GM12878 (cell line): Measurements from ENCODE around the gene FSTL4. TPM values are rescaled to one million over a fixed set of nuclear protein-coding genes. Genes with fewer than 3 reads are reported as not detected.

Experiments
- BCL3 ChIP-seq: IDR thresholded peaks from 2 replicates; pipeline ENCODE4 v1.6.1; 2011; ENCODE audit warnings: borderline replicate concordance, low read depth, mild to moderate bottlenecking, moderate library complexity, low read length; ENCODE audit not compliant: insufficient read depth, poor library complexity, severe bottlenecking
- KDM1A ChIP-seq: fragments of 200-600 bp; sonication (generic); IDR thresholded peaks from 2 replicates; pipeline ENCODE4 v1.6.1; 2016; ENCODE audit warnings: borderline replicate concordance
- NFYB ChIP-seq: IDR thresholded peaks from 2 replicates; pipeline ENCODE4 v1.6.1; 2011; ENCODE audit warnings: low read depth, mild to moderate bottlenecking, low read length, improper control_type of control experiment, moderate library complexity; ENCODE audit not compliant: insufficient read depth
- SKIL ChIP-seq: fragments of 450-650 bp; IDR thresholded peaks from 2 replicates; pipeline ENCODE4 v1.6.1; 2017; ENCODE audit warnings: mild to moderate bottlenecking, low read depth, inconsistent platforms; ENCODE audit not compliant: poor library complexity, severe bottlenecking
- ZBED1 ChIP-seq: IDR thresholded peaks from 2 replicates; pipeline ENCODE4 v1.6.1; 2016; ENCODE audit warnings: borderline replicate concordance
- polyA plus RNA-seq, 11 experiments: library from polyadenylated mRNA; depleted of rRNA in 4 of 11; unstranded in 6 of 11; stranded (reverse) in 5 of 11; fragments of >200 nt; fragmentation: Nextera tagmentation in 4 of 11; fragmentation: Illumina TruSeq in 1 of 11; extraction: Ambion mirVana in 4 of 11; extraction: Trizol in 1 of 11; gene quantifications; 1 replicate in 1 of 11; 2 replicates in 10 of 11; pipeline versions ENCODE4 v1.2.1 to v1.2.3, GENCODE V29; 2011 to 2016; ENCODE audit warnings: inconsistent platforms in 2 of 11, missing spikeins in 2 of 11, low read depth in 1 of 11
- total RNA-seq, 4 experiments: library from RNA; depleted of rRNA in 3 of 4; stranded (reverse); fragments of >200 nt in 3 of 4; fragmentation: Illumina TruSeq in 1 of 4; extraction: Trizol in 1 of 4; gene quantifications; 2 replicates each; pipeline versions ENCODE4 v1.2.1 to v1.2.3, GENCODE V29; 2013 to 2021
- TF ChIP-seq, protein P1 (sequence below): fragments of 450-650 bp; formaldehyde crosslinking; IDR thresholded peaks from 2 replicates; pipeline ENCODE4 v1.4.0; 2020; ENCODE audit warnings: mild to moderate bottlenecking, moderate library complexity
- TF ChIP-seq, protein P2 (sequence below): fragments of 450-650 bp; IDR thresholded peaks from 2 replicates; pipeline ENCODE4 v1.6.1; 2017; ENCODE audit warnings: antibody characterized with exemption, mild to moderate bottlenecking, moderate library complexity

Gene FSTL4
- total and polyA plus RNA-seq, 10 of the 15 experiments (the other 5 are each of a cell fraction or from before 2014, with no cell fraction given), result 0.01 to 0.79 (median 0.21) TPM; not detected in 6

DNA sequence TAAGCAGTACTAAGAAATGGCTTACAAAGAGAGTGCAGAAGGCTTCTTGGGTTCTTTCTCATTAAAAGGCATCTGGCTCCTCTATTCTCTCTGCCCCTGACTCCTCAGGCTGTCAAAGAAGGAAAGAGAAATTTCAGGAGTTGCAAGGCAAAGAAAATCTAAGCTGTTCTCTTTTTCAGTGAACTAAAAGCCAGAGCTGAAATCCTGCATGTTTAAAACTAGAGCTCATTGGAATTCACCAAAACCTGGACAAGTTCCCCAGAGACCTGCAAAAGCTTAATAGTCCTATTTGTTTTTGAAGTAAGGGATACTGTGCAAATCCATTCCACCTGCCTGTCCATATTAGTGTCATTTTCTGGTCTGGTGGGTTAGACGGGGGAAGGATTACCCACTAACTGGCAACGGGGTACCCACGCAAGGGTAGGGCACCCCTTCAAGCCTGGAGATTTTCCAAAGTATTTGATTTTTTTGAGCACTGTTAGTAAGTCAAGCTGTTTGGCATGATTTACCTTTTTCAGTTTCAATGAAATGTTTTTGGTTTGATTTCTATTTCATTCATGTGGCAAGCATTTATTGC lies 179.3 kb downstream of the FSTL4 start (continued):
- TF ChIP-seq, protein P1, sequence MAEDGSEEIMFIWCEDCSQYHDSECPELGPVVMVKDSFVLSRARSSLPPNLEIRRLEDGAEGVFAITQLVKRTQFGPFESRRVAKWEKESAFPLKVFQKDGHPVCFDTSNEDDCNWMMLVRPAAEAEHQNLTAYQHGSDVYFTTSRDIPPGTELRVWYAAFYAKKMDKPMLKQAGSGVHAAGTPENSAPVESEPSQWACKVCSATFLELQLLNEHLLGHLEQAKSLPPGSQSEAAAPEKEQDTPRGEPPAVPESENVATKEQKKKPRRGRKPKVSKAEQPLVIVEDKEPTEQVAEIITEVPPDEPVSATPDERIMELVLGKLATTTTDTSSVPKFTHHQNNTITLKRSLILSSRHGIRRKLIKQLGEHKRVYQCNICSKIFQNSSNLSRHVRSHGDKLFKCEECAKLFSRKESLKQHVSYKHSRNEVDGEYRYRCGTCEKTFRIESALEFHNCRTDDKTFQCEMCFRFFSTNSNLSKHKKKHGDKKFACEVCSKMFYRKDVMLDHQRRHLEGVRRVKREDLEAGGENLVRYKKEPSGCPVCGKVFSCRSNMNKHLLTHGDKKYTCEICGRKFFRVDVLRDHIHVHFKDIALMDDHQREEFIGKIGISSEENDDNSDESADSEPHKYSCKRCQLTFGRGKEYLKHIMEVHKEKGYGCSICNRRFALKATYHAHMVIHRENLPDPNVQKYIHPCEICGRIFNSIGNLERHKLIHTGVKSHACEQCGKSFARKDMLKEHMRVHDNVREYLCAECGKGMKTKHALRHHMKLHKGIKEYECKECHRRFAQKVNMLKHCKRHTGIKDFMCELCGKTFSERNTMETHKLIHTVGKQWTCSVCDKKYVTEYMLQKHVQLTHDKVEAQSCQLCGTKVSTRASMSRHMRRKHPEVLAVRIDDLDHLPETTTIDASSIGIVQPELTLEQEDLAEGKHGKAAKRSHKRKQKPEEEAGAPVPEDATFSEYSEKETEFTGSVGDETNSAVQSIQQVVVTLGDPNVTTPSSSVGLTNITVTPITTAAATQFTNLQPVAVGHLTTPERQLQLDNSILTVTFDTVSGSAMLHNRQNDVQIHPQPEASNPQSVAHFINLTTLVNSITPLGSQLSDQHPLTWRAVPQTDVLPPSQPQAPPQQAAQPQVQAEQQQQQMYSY, result no peak
- TF ChIP-seq, protein P2, sequence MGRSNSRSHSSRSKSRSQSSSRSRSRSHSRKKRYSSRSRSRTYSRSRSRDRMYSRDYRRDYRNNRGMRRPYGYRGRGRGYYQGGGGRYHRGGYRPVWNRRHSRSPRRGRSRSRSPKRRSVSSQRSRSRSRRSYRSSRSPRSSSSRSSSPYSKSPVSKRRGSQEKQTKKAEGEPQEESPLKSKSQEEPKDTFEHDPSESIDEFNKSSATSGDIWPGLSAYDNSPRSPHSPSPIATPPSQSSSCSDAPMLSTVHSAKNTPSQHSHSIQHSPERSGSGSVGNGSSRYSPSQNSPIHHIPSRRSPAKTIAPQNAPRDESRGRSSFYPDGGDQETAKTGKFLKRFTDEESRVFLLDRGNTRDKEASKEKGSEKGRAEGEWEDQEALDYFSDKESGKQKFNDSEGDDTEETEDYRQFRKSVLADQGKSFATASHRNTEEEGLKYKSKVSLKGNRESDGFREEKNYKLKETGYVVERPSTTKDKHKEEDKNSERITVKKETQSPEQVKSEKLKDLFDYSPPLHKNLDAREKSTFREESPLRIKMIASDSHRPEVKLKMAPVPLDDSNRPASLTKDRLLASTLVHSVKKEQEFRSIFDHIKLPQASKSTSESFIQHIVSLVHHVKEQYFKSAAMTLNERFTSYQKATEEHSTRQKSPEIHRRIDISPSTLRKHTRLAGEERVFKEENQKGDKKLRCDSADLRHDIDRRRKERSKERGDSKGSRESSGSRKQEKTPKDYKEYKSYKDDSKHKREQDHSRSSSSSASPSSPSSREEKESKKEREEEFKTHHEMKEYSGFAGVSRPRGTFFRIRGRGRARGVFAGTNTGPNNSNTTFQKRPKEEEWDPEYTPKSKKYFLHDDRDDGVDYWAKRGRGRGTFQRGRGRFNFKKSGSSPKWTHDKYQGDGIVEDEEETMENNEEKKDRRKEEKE, result no peak
- no peak for TF ChIP-seq NFYB
- TF ChIP-seq BCL3, result no peak
- no peak for TF ChIP-seq SKIL
- TF ChIP-seq KDM1A, result no peak
- no peak for TF ChIP-seq ZBED1
